GM19468 (cell line): ENCODE results near the gene NT5DC2.

Experiments used
- ATAC-seq: cut with Tn5 transposase; IDR thresholded peaks from one replicate; pipeline ENCODE4 v1.9.1; 2021; ENCODE audit warnings: mild to moderate bottlenecking, moderate library complexity, moderate number of reproducible peaks; ENCODE audit not compliant: unreplicated experiment; ENCODE audit errors: extremely low read depth

NT5DC2 gene

GRCh38 chr3:52490939-52491526 is 42.6 kb downstream of the NT5DC2 start:
- no peak for ATAC-seq

- ATAC-seq, result no peak
Observed at GRCh38 chr3:52490035-52490938, 43.4 kb downstream of the NT5DC2 start.

- no peak for ATAC-seq
Observed at GRCh38 chr3:52489453-52489852, 44.2 kb downstream of the NT5DC2 start.

- ATAC-seq, result no peak
Observed at GRCh38 chr3:52488746-52489145, 44.9 kb downstream of the NT5DC2 start.

- ATAC-seq, result no peak
Observed at GRCh38 chr3:52487788-52488691, 45.6 kb downstream of the NT5DC2 start.

- no peak for ATAC-seq
Observed at GRCh38 chr3:52487050-52487787, 46.4 kb downstream of the NT5DC2 start.

- ATAC-seq, result no peak
Observed at GRCh38 chr3:52484680-52485461, 48.8 kb downstream of the NT5DC2 start.

GRCh38 chr3:52483577-52484381 is 49.9 kb downstream of the NT5DC2 start:
- no peak for ATAC-seq

- no peak for ATAC-seq
Observed at GRCh38 chr3:52483081-52483480, 50.6 kb downstream of the NT5DC2 start.

GRCh38 chr3:52481819-52482521 is 51.7 kb downstream of the NT5DC2 start:
- no peak for ATAC-seq

- no peak for ATAC-seq
Observed at GRCh38 chr3:52480768-52481715, 52.6 kb downstream of the NT5DC2 start.

- no peak for ATAC-seq
Observed at GRCh38 chr3:52479877-52480575, 53.6 kb downstream of the NT5DC2 start.

- no peak for ATAC-seq
Observed at GRCh38 chr3:52479037-52479876, 54.4 kb downstream of the NT5DC2 start.

GRCh38 chr3:52477796-52478095 is 55.9 kb downstream of the NT5DC2 start:
- no peak for ATAC-seq

- no peak for ATAC-seq
Observed at GRCh38 chr3:52477076-52477795, 56.4 kb downstream of the NT5DC2 start.
